Activated naive CD8-positive, alpha-beta T cell (primary cell): ENCODE measurements around the gene CDADC1.

ENCODE experiments used
- H3K27ac Mint-ChIP-seq: one replicate; pipeline ENCODE4 v1.8.0; 2021; ENCODE audit warnings: mixed read lengths
- H3K27me3 Mint-ChIP-seq: one replicate; pipeline ENCODE4 v1.8.0; 2021; ENCODE audit warnings: mixed read lengths
- H3K36me3 Mint-ChIP-seq: one replicate; pipeline ENCODE4 v1.8.0; 2021; ENCODE audit warnings: mixed read lengths
- H3K4me1 Mint-ChIP-seq: one replicate; pipeline ENCODE4 v1.8.0; 2021; ENCODE audit warnings: low read depth, mixed read lengths
- H3K4me3 Mint-ChIP-seq: one replicate; pipeline ENCODE4 v1.8.0; 2021; ENCODE audit warnings: mild to moderate bottlenecking, mixed read lengths
- H3K9me3 Mint-ChIP-seq: one replicate; pipeline ENCODE4 v1.8.0; 2021; ENCODE audit warnings: low read depth, mixed read lengths

The CDADC1 gene

GRCh38 chr13:49329831-49330545, 82.3 kb downstream of the CDADC1 start:
- no peaks in the 10 kb centered on the region for H3K27me3 Mint-ChIP-seq
- H3K9me3 Mint-ChIP-seq, result no peaks in the 10 kb centered on the region
- no peaks in the 10 kb centered on the region for H3K4me1 Mint-ChIP-seq
- H3K4me3 Mint-ChIP-seq, result no peak overlapping the region
- peaks cover 6% of the 10 kb centered on the region for H3K36me3 Mint-ChIP-seq
- no peak overlapping the region for H3K27ac Mint-ChIP-seq

- H3K4me3 Mint-ChIP-seq, result no peak overlapping the region
- H3K27ac Mint-ChIP-seq, result no peak overlapping the region
- no peaks in the 10 kb centered on the region for H3K27me3 Mint-ChIP-seq
- peaks cover 6% of the 10 kb centered on the region for H3K36me3 Mint-ChIP-seq
- no peaks in the 10 kb centered on the region for H3K4me1 Mint-ChIP-seq
- no peaks in the 10 kb centered on the region for H3K9me3 Mint-ChIP-seq
These were observed 82.8 kb downstream of the CDADC1 start for GRCh38 chr13:49330546-49330864.

- H3K36me3 Mint-ChIP-seq, result peaks cover 11% of the 10 kb centered on the region
- H3K4me1 Mint-ChIP-seq, result no peaks in the 10 kb centered on the region
- no peaks in the 10 kb centered on the region for H3K27me3 Mint-ChIP-seq
- no peaks in the 10 kb centered on the region for H3K9me3 Mint-ChIP-seq
- no peak overlapping the region for H3K27ac Mint-ChIP-seq
- H3K4me3 Mint-ChIP-seq, result no peak overlapping the region
These were observed 88.9 kb downstream of the CDADC1 start for GRCh38 chr13:49336655-49337054.

DNA sequence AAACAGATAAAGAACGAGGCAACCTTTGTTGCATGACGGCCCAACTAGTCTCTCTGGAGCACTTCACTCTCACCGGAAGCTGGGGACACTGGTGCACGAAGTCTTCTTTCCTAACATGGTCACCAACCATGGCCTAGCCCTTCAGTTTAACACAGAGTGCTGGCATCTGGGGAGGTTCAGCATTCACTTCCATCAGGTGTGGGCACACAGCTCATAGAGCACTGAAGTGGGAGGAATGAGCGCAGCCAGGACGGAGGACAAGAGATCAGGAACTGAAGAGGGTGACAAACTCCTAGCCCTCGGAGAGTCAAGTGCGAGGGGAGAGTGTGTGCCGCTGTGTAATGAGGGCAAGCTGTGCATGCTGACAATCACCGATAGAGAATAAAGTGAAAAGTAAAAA, 92.4 kb downstream of the CDADC1 start:
- H3K27ac Mint-ChIP-seq, result no peak overlapping the region
- H3K4me3 Mint-ChIP-seq, result no peak overlapping the region
- H3K4me1 Mint-ChIP-seq, result peaks cover 2% of the 10 kb centered on the region
- H3K27me3 Mint-ChIP-seq, result no peaks in the 10 kb centered on the region
- H3K9me3 Mint-ChIP-seq, result no peaks in the 10 kb centered on the region
- peaks cover 10% of the 10 kb centered on the region for H3K36me3 Mint-ChIP-seq

GRCh38 chr13:49341517-49341916, 93.8 kb downstream of the CDADC1 start:
- H3K36me3 Mint-ChIP-seq, result peaks cover 8% of the 10 kb centered on the region
- no peaks in the 10 kb centered on the region for H3K27me3 Mint-ChIP-seq
- H3K4me1 Mint-ChIP-seq, result peaks cover 2% of the 10 kb centered on the region
- no peaks in the 10 kb centered on the region for H3K9me3 Mint-ChIP-seq
- H3K4me3 Mint-ChIP-seq, result no peak overlapping the region
- H3K27ac Mint-ChIP-seq, result no peak overlapping the region

DNA sequence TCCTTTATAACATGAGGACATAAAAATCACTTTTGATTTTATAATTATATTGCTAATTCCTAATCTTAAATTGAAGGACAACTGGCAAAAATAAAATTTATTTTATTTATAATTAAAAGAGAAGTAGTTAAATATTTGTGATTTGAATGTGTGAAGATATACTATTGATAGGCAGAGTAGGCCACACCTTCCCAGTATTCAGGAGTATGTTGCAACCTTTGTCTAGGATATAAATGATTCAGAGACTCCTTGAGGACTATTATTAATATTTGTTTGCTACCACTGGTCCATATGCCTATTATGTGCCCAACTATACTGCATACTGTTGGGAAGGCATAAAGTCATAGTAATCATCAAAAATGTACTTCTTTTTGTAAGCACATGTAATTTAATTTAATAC, 94.2 kb downstream of the CDADC1 start:
- Mint-ChIP-seq H3K4me3 (no peak overlapping the region), H3K27ac (no peak overlapping the region), H3K27me3 (no peaks in the 10 kb centered on the region), H3K4me1 (peaks cover 2% of the 10 kb centered on the region), H3K9me3 (no peaks in the 10 kb centered on the region), H3K36me3 (peaks cover 5% of the 10 kb centered on the region)

GRCh38 chr13:49342454-49342853, 94.7 kb downstream of the CDADC1 start:
- Mint-ChIP-seq H3K4me1 (peaks cover 2% of the 10 kb centered on the region), H3K27ac (no peak overlapping the region), H3K27me3 (no peaks in the 10 kb centered on the region), H3K9me3 (no peaks in the 10 kb centered on the region), H3K36me3 (peaks cover 5% of the 10 kb centered on the region), H3K4me3 (no peak overlapping the region)
